ENCODE data around the gene STIP1.
"Not testable (repeated sequence)": the region's sequence is repeated elsewhere in the genome, so short reads cannot be mapped to it uniquely, and the experiment has no call there.

Gene STIP1

GRCh38 chr11:64240435-64241240 is 54.7 kb downstream of the STIP1 start, which contains the start of gene FKBP2:
FKBP2 (plus strand) TSS chr11:64241095; CDS start chr11:64242388, 1,293 bp downstream.
- peak; percentile 99 for DNase-seq

GRCh38 chr11:64241241-64241490 is 55.2 kb downstream of the STIP1 start:
- DNase-seq: no peak

DNA sequence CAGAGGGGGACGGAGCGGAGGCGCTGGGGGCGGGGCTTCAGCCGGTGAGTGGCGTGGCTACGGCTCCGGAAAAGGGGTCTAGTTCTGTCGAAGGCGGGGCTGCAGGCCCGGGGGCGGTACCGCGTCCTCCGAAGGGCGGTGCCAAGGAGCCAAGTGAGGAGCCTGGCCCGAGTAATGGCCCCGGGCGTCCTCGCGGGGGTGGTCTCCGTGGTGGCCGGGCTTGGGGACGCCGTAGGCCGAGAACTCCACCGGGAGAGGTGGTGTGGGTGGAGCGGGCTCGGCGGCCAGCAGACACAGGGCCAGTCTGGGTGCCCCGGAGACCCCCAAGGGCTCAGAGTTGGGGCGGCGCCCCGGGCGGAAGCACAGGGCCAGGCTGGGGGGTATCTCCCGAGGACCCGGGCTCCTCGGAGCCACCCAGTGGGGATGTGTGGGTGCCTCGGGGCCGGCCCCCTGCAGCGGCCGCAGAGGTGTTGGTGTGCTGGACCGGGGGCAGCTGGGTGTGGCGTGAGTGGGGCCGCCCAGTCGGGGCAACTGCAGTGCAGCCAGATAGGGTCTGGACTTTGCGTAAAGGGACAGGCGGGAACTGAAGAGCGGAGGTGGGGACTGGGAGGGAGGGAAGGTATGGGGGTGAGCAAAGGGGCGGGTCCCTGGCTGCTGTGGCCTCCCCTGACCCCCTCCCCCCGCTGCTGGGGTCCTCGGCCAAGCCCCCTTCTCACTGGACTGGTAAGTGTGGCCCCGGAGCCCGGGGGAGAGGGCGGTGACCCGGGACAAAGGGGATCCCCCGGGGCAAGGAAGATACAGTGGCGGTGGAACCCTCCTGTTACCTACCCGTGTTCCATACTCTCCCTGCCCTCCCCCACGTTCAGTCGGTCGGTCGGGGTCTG is 55.8 kb downstream of the STIP1 start:
- peak; percentile 100 for DNase-seq

GRCh38 chr11:64243236-64243854 is 57.4 kb downstream of the STIP1 start:
- DNase-seq: no peak

DNA sequence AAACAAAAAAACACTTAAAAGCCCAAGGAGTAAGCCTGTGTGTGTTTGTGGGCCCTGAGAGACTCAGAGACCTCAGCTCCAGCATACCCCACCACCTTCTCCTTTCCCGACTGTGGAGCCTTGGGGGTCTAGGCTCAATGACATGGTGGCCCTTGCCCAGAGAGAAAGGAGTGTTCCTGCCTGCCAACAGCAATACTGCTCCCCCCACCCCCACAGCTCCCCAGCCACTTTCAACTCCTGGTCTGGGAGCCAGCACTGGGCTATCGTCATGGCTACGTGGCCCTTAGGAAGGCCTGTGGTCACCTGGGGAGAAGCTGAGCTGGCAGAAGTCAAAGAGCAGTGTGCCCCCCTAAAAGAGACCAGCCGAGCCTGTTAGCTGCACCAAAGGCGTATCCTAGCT is 58.1 kb downstream of the STIP1 start:
- DNase-seq: no peak

GRCh38 chr11:64244966-64245365 is 59.0 kb downstream of the STIP1 start:
- no peak for DNase-seq

DNA sequence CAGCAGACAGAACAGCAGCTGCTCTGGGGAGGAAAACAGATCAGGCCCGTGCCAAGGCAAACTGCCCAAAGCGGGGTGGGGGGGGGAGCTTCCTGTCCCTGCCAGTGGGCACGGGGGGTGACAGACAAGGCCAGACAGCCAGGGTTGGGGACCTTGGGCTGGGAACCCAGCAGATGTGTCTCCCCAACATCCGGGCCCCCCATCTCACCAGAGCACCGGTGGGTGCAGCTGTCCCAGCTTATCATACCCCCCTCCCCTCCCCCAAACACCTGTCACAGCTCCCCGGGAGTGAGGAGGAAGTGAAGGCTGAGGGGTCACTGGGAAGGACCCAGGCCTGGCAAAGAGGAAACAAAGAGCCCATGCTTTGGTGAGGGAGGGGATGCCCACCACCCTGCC is 59.4 kb downstream of the STIP1 start:
- peak; percentile 67 for DNase-seq

DNA sequence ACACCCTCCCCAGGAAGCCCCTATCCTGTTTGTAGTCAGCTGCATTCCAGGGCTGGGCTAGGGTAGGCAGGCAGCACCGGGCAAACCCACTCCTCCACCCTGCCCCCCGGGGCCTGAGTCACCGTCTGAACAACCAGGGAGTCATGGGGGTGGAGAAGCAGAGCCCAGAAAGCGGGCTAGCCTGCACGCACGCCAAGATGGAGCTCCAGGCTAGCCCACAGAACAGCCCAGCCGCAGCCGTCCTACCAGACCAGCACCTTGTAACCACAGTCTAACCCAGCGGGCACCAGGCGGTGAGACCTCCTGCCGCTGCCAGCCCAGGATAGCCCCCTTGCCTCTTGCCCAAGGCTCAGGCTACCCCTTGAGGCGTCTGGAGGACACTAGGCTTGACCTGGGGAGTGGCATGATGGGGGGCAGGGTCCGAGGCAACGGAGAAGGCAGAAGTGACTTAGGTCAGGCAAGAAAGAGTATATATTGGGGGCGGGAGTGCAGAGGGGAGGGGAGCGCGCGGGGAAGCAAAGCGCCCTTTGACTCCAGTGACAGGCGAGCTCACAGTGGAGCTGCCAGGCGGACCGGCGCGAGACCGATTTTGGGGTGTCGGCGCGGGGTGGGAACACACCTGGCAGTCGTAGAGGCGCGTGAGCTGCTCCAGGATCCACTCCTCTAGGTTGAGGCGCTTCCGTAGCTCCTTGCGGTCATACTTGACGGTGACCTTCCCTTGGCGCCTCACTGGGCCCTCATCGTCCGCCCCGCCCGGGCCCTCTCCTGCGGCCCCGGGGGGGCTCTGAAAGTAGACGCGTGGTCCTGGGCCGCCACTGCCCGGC is 60.0 kb downstream of the STIP1 start:
- peak; percentile 68 for DNase-seq

GRCh38 chr11:64246621-64246870 is 60.6 kb downstream of the STIP1 start:
- not testable (repeated sequence) for DNase-seq

- DNase-seq: peak; percentile 81
These were observed 61.1 kb downstream of the STIP1 start, which contains the start of gene PPP1R14B for GRCh38 chr11:64246871-64247728. PPP1R14B (minus strand) TSS chr11:64246943; CDS start chr11:64246673, 270 bp downstream.

DNA sequence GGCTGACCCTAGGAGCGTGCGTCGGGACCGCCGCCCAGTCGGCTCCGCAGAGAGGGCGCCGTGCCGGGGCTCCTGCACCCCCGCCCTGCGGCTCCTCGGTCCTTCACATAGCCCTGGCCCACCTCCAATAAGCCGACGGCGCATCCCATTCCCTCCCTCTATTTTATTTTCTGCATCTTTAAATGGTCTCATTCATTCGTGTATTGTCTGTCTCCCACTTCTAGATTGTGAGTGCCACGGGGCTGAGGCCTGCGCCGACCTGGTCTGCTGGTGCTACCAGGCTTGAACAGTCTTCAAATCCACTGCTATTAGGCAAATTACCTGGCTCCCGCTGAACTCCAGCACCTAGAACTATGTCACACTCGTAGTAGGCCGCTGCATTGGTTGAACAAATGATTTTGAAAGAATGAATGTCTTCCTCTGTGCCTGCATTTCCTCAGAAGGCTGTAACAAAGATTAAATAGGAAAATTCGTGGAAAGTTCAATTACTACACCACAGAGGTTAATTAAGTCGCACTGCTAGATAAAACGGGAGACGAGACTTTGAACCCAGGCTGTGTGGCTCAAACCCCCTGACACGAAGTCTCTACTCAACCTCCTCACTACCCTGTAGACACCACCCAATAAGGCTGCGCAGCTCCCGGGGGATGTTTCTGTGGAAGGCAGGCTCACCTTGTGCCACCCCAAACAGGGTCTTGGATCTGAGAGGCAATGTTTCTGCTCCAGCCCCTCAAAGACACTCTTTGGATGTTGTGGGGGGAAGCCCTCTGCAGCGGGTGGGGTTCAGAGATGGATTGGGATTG is 62.0 kb downstream of the STIP1 start:
- DNase-seq: no peak

DNA sequence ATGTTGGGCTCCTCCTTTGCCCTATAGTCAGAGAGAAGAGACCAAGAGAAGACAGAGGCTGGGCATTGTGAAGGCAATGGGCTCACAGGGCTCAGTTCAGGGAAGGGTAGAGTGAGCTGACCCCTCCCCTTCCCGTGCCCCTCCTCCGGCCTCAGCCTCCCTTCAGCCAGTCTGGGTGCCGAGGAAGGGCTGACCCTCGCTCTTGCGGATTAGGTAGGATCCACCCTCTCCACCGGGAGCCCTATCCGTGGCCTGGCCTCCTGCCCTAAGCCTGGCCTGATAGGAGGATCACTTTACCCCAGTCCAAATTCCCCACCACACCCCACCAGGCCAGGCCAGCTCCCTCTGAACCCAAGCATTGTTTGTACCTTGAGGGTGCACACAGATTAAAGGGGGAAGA is 62.6 kb downstream of the STIP1 start:
- no peak for DNase-seq

DNA sequence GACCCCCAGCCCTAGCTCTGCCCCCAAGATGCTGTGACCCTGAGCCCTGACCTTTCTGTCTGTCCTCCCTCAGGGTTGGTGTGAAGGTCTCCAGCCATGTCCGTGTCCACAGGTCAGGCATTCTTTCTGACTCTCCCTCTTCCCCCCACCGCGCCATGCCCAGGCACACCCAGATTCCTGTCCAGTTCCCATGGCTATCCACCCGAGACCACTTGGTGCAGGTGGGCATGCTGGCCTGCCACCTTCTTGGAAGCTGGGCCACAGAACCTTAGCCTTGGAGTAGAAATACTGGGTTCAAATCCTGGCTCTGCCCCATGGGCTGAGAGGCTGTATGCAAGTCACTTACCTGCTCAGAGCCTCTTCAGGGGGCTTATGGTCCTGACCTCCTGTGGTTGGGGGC is 63.1 kb downstream of the STIP1 start:
- DNase-seq: no peak

- no peak for DNase-seq
These were observed 63.8 kb downstream of the STIP1 start for GRCh38 chr11:64249563-64250414.

DNA sequence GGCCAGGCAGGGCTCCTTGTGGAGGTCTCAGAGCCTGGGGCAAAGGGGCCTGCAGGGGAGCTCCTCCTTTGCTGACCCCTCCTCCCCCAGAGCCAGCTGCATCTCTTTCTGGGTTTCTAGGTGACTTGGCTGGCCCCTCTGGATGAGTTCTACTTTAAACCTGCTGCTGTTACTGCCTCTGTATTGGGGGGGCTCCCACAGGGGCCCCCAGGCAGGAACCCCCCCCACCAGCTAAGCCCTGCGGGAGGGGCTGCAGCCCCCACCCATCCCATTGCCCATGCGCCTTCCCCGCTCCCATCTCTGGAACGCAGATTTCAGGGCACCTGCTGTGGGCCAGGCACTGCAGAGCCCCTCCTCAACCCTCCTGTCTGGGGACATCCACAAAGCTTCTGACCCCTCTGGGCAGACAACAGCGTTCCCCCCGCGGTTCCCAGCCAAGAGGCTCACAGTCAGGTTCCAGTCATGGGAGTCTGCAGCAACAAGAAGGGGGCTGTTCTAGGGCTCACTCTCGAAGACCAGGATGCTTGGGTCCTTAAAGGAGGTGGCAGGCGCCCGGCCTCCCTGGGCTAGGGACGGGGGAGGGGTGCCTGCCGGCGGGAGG is 64.5 kb downstream of the STIP1 start:
- no peak for DNase-seq

GRCh38 chr11:64251016-64251752 is 65.2 kb downstream of the STIP1 start, which contains the start of gene PLCB3:
PLCB3 (plus strand) TSS chr11:64251530; CDS start chr11:64251650, 120 bp downstream.
- peak; percentile 74 for DNase-seq

GRCh38 chr11:64251753-64252002 is 65.7 kb downstream of the STIP1 start:
- no peak for DNase-seq

GRCh38 chr11:64252003-64252872 is 66.3 kb downstream of the STIP1 start:
- DNase-seq: no peak

Measured in CD4-positive, alpha-beta T cell treated with Interleukin-12 subunit alpha and Interleukin-12 subunit beta, for 1 hour (primary cell).